GM11168 (cell line): ENCODE data around the gene TMED6.
"Not testable (repeated sequence)": the region's sequence is repeated elsewhere in the genome, so short reads cannot be mapped to it uniquely, and the experiment has no call there.

Source experiments
- in situ Hi-C: fragments of 300-500 bp; cut with MboI; formaldehyde crosslinking; loops from one replicate; pipeline ENCODE4 v1.12.0; 2022; ENCODE audit warnings: low sequenced_read_pairs; ENCODE audit not compliant: unreplicated experiment

TMED6 gene

DNA sequence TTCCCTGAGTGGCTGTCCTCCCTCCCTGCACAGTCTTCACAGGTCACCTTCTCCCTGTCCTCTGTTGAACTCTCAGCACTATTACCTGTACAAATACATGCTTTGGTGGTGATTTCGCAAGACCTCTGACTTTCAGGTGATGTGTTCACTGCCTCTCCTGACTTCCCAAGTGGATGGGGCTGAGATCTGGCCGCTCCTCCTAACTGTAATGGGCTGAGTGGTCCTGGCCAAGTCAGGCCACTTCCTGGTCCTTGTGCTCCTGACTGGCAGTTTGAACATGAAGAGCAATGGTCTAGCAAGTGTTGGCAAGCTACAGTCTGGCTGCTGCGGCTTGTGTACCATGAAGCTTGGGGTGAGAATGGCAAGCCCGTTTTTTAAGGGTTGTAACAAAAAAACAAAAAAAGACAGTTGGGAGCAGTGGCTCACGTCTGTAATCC lies 11.7 kb upstream of the TMED6 start:
- in situ Hi-C loops: no loop called here

GRCh38 chr16:69360070-69360469 lies 8.5 kb upstream of the TMED6 start:
- in situ Hi-C loops: not testable (repeated sequence)

- in situ Hi-C loops: no loop called here
Measured at GRCh38 chr16:69350536-69351133, 951 bp downstream of the TMED6 start.

DNA sequence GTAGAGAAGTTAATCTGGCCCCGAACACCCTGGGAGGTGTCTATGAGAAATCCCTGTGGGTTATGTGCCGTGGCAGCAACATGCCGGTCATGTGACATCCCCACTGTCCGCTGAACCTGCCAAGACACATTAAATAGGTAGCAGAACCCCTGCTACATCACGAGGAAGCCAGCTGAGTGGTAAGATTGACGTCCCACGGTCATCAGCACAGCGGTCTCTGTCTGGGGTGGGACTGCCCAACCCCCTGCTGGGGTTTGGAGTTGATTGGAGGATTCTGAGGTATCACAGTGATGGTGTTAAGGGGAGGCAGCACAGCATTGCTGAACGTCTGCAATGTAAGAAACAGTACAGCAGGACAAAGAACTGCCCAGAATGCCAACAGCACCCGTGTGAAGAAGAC lies 2.0 kb downstream of the TMED6 start:
- in situ Hi-C loops: no loop called here

GRCh38 chr16:69348222-69348621 lies 3.4 kb downstream of the TMED6 start:
- in situ Hi-C loops: no loop called here

DNA sequence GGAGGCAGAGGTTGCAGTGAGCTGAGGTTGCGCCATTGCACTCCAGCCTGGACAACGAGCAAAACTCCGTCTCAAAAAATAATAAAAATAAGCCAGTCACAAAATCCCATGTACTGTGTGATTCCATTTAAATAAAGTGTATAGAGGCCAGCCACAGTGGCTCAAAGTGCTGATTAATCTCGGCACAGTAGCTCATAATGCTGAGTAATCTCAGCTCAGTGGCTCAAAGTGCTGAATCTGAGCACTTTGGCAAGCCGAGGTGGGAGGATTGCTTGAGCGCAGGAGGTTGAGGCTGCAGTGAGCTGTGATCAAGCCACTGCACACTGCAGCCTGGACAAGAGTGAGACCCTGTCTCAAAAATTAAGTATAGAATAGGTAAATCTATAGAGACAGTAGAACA lies 4.9 kb downstream of the TMED6 start:
- in situ Hi-C loops: no loop called here

GRCh38 chr16:69345923-69346322 lies 5.7 kb downstream of the TMED6 start:
- in situ Hi-C loops: no loop called here

- in situ Hi-C loops: no loop called here
Measured at GRCh38 chr16:69344171-69344570, 7.4 kb downstream of the TMED6 start.

- in situ Hi-C loops: no loop called here
Measured at GRCh38 chr16:69340095-69340644, 11.4 kb downstream of the TMED6 start.

- in situ Hi-C loops: no loop called here
Measured at GRCh38 chr16:69339289-69340094, 12.1 kb downstream of the TMED6 start, which contains the start of the genes COG8 and NIP7. TSS of gene COG8 (minus strand) at chr16:69339564. CDS start at chr16:69339552, 12 bp downstream. TSS of gene NIP7 (plus strand) at chr16:69339772. CDS start at chr16:69339830, 58 bp downstream.

DNA sequence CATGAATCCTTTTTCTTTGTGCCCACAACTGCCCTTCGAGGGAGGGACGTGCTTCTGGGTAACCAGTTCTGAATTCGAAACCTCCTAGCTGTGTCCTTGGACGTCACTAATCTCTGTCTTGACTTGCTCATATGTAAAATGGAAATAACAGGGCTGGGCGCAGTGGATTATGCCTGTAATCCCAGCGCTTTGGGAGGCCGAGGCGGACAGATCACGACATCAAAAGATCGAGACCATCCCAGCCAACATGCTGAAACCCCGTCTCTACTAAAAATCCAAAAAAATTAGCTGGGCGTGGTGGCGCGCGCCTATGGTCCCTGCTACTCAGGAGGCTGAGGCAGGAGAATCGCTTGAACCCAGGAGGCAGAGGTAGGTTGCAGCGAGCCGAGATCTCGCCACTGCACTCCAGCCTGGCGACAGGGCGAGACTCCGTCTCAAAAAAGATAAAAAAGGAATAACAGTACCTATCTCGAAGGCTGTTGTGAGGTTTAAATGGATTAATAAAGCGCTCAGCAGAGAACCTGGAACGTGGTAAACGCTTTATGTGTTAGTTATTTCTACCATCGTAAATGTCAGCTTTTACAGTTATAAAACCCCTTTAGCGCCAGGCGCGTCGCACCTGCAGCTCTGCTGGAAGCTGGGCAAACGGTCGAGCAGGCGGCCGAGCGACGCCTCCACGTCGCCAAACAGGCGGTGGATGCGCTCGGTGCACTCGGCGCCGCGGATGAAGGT lies 12.9 kb downstream of the TMED6 start:
- in situ Hi-C loops: no loop called here

- in situ Hi-C loops: no loop called here
Measured at GRCh38 chr16:69334696-69335095, 16.9 kb downstream of the TMED6 start.

DNA sequence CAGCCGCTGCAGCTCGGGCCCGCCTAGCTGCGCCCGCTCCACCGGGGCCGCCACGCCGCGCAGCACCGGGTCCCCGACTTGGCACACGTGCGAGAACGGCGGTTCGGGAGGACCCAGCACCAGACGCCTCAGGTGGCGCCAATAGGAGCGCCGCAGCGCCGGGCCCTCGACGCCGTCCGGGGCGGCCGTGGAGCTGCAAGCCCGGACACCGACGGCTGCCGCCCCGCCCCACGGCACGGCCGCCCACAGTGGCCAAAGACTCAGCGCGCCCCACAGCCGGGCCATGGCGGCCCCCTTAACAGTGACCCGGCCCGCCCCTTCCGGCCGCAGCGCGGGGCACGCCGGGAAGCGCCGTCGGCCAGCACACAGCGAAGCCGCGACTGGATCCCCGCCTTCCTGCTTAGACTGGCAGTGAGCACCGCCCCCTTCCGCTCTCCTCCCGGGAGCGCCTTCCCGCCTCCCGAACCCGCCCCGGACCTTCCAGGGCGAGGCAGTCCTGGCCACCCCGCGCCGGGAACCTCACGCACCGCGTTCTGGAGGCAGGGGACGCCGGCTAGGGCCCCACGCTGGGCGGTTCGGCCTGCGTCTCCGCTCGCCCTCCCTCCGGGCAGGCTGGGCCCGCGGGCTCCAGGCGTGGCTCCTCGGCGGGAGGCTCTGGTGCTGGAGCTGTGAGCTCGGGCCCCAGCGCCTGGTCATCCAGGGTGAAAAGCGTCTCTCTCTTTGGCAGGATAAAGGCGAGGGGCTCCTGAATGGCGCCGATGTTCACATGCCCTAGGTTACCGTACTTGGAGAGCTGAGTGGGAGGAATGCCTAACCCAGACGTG lies 21.1 kb downstream of the TMED6 start, which contains the start of gene PDF:
PDF (minus strand) TSS at position 303 of the 824 bp plus-strand sequence; CDS start at position 285, 18 bp downstream.
- in situ Hi-C loops: no loop called here

DNA sequence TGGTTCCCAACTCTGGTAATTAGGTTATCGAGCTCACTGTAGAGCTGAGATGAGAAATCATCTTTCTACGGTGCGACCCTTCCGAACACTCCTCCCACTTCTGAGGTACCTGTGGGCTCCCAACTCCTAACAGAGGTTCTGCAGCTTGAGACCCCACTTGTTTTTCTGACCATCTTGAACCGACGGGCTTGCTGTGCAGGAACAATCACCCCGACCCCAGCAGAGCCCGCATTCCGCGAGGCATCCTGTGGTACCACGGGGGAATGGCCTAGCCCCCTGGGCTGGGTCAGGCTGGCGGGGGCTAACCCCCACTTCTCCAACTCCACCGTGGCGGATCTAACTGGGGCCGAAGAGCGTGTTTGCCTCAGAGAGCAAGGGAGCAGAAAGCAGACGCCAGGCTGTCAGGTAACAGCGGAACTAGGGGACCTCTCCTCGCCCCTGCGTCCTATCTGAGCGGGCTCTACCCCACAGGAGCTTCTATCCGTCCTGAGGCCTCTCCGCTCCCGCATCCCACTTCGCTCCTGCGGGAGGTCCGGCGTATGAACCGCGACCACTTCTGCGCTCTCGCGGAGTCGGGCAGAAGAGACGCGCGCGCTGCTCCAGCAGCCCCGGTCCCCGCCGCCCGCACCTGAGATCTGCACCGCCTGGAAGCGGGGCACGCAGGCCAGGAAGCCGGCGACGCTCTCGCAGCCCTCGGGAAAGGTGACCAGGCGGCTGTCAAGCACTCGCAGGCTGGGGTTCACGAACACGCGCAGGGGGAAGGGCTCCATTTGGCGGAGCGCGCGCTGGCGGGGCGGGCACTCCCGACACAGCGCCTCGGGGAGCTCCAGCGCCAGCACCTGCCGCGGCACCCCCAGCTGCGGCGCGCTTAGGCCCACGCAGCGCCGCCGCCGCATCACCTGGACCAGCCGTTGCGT lies 22.0 kb downstream of the TMED6 start:
- in situ Hi-C loops: no loop called here

- in situ Hi-C loops: no loop called here
Measured at GRCh38 chr16:69328854-69329316, 22.7 kb downstream of the TMED6 start.

GRCh38 chr16:69327585-69328310 lies 23.8 kb downstream of the TMED6 start:
- in situ Hi-C loops: no loop called here

DNA sequence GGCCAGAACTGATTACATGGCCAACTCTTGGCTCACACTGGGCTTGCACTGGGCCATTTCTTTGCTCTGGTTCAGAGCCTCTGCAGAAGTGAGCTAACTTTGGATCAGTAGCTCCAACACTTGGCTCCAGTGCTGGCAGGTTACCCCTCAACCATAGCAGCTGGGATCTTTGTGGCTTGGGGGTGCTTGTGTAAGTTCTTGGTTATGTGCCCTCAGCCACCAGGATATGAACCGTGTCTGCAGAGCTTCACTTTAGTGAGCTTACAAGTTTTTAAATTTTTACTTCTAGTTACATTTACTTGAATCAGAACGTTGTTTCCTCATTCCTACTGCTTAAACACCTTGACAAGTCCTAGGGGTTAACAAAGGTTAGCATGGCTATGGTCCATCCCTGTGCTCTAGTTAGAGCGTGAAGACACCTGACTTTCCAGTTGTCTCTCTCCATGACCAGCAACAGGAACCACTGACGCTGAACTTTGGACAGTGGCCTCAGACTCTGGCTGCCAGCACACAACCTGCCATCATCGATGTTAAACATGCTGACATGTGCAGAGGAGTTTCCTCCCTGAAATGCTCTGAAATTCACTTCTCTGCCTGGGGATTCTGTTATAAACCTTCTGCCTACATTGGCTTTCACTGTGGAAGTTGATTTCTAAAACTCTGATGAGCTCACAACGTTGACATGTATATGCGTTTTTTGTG lies 25.3 kb downstream of the TMED6 start:
- in situ Hi-C loops: no loop called here
